EH (cell line): Measurements from ENCODE around the gene SLC22A4.

Experiments
- DNase-seq: peaks from one replicate; pipeline ENCODE4 v3.0.0-alpha.2; 2015; ENCODE audit warnings: low read depth

The SLC22A4 gene

GRCh38 chr5:132275367-132276220, 18.6 kb upstream of the SLC22A4 start:
- DNase-seq: no peak

- no peak for DNase-seq
These were observed 16.9 kb upstream of the SLC22A4 start for GRCh38 chr5:132277256-132277655.

GRCh38 chr5:132277971-132278853, 16.0 kb upstream of the SLC22A4 start:
- DNase-seq: no peak

GRCh38 chr5:132279801-132280200, 14.4 kb upstream of the SLC22A4 start:
- DNase-seq: no peak

GRCh38 chr5:132280371-132281240, 13.6 kb upstream of the SLC22A4 start:
- DNase-seq: no peak

GRCh38 chr5:132281856-132282614, 12.2 kb upstream of the SLC22A4 start:
- no peak for DNase-seq

- peak; percentile 69 for DNase-seq
These were observed 10.7 kb upstream of the SLC22A4 start for GRCh38 chr5:132283423-132284043.

GRCh38 chr5:132289097-132289496, 5.1 kb upstream of the SLC22A4 start:
- DNase-seq: no peak

- no peak for DNase-seq
These were observed 3.2 kb upstream of the SLC22A4 start for GRCh38 chr5:132291026-132291425.

- DNase-seq: peak; percentile 87
These were observed 865 bp upstream of the SLC22A4 start for GRCh38 chr5:132293066-132293991.

- peak; percentile 92 for DNase-seq
These were observed 722 bp downstream of the SLC22A4 start for GRCh38 chr5:132294728-132295504.

- DNase-seq: no peak
These were observed 1.6 kb downstream of the SLC22A4 start for GRCh38 chr5:132295505-132296411.

GRCh38 chr5:132296412-132297016, 2.3 kb downstream of the SLC22A4 start:
- peak; percentile 33 for DNase-seq

GRCh38 chr5:132297211-132297940, 3.2 kb downstream of the SLC22A4 start:
- no peak for DNase-seq

- no peak for DNase-seq
These were observed 4.4 kb downstream of the SLC22A4 start for GRCh38 chr5:132298298-132299212.

- no peak for DNase-seq
These were observed 5.7 kb downstream of the SLC22A4 start for GRCh38 chr5:132299917-132300316.
